ENCODE measurements around the gene SND1. TPM values are rescaled to one million over a fixed set of nuclear protein-coding genes. Genes with fewer than 3 reads are reported as not detected.

Gene SND1
- total and polyA plus RNA-seq, 2 donors (not counting 3 experiments of a cell fraction or from before 2014, with no cell fraction given): 116 to 249 TPM

DNA sequence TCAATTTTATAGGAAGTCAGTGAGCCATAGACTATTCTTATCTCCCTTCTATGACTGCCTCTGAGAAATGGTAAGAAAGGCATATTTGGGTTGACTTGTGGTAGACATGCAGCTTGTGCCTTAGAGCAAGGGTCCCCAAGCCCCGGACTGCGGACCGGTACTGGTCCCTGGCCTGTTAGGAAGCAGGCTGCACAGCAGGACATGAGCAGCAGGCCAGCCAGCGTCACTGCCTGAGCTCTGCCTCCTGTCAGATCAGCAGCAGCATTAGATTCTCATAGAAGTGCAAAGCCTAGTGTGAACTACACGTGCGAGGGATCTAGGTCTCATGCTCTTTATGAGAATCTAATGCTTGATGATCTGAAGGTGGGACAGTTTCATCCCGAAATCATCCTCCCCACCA lies 180.6 kb downstream of the SND1 start:
- Histone ChIP-seq H3K27ac (ENCODE audit: insufficient read depth, low read depth, low read length) (no peak overlapping the region), H3K79me2 (ENCODE audit: control insufficient read depth, insufficient read depth, low read length) (peaks cover 32% of the 10 kb centered on the region), H3K9me3 (replicated peaks; ENCODE audit: control insufficient read depth, insufficient read depth, low read length) (no peaks in the 10 kb centered on the region), H3K4me2 (ENCODE audit: insufficient read depth, low read length) (no peak overlapping the region), H3K4me1 (ENCODE audit: control insufficient read depth, extremely low read depth, insufficient read depth, low read length) (peaks cover 11% of the 10 kb centered on the region), H4K20me1 (replicated peaks; ENCODE audit: control insufficient read depth, extremely low read depth, insufficient read depth, low read length) (peaks cover 3% of the 10 kb centered on the region), H3K36me3 (ENCODE audit: control insufficient read depth in 2 of 2, extremely low read depth in 1 of 2, insufficient read depth in 2 of 2, low read length in 2 of 2) (no peaks in the 10 kb centered on the region), H3K27me3 (ENCODE audit: control insufficient read depth in 2 of 2, insufficient read depth in 2 of 2, low read length in 2 of 2) (no peaks in the 10 kb centered on the region), H2AFZ (ENCODE audit: low read depth, low read length) (no peak overlapping the region), H3K9me1 (replicated peaks; ENCODE audit: control insufficient read depth, extremely low read depth, insufficient read depth, low read length) (no peaks in the 10 kb centered on the region), H3K4me3 (replicated peaks in 1 of 3; ENCODE audit: insufficient read depth in 1 of 3, low read depth in 1 of 3, low read length in 3 of 3) (no peak overlapping the region), H3K9ac (replicated peaks; ENCODE audit: extremely low read depth, insufficient read depth, low read length) (no peak overlapping the region)
- intact Hi-C loops (cut with micrococcal nuclease) (no loop called here), dilution Hi-C loops (cut with MboI; ENCODE audit: extremely low pct_ligation_motif_present, low sequenced_read_pairs) (no loop called here)
- TF ChIP-seq FOS (IDR thresholded peaks at IDR 0.05; ENCODE audit: borderline replicate concordance, insufficient read depth, low read length): no peak
- TF ChIP-seq POLR2AphosphoS5 (IDR thresholded peaks at IDR 0.05; ENCODE audit: insufficient read depth, low read depth, low read length): no peak
- no peak for TF ChIP-seq JUN (IDR thresholded peaks at IDR 0.05; ENCODE audit: borderline replicate concordance, insufficient read depth, insufficient read length, low read depth)
- TF ChIP-seq, protein P1, sequence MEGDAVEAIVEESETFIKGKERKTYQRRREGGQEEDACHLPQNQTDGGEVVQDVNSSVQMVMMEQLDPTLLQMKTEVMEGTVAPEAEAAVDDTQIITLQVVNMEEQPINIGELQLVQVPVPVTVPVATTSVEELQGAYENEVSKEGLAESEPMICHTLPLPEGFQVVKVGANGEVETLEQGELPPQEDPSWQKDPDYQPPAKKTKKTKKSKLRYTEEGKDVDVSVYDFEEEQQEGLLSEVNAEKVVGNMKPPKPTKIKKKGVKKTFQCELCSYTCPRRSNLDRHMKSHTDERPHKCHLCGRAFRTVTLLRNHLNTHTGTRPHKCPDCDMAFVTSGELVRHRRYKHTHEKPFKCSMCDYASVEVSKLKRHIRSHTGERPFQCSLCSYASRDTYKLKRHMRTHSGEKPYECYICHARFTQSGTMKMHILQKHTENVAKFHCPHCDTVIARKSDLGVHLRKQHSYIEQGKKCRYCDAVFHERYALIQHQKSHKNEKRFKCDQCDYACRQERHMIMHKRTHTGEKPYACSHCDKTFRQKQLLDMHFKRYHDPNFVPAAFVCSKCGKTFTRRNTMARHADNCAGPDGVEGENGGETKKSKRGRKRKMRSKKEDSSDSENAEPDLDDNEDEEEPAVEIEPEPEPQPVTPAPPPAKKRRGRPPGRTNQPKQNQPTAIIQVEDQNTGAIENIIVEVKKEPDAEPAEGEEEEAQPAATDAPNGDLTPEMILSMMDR (IDR thresholded peaks at IDR 0.05; ENCODE audit: extremely low read depth in 1 of 2, insufficient read depth in 1 of 2, low read depth in 1 of 2, low read length in 2 of 2): no peak
- TF ChIP-seq MYC (IDR thresholded peaks at IDR 0.05; ENCODE audit: low read depth, low read length): no peak
- TF ChIP-seq POLR2A (IDR thresholded peaks at IDR 0.05; ENCODE audit: low read depth, low read length): no peak
- TF ChIP-seq, protein P2, sequence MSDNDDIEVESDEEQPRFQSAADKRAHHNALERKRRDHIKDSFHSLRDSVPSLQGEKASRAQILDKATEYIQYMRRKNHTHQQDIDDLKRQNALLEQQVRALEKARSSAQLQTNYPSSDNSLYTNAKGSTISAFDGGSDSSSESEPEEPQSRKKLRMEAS (IDR thresholded peaks at IDR 0.05; ENCODE audit: insufficient read depth, insufficient read length): no peak
- no peak for TF ChIP-seq EZH2 (IDR thresholded peaks at IDR 0.05; ENCODE audit: borderline replicate concordance, low read depth, low read length, severe bottlenecking)
- TF ChIP-seq GATA2 (IDR thresholded peaks at IDR 0.05; ENCODE audit: insufficient read depth, insufficient read length, low read depth, low read length): no peak
- no peak for FAIRE-seq
- POLR2A ChIA-PET: no interaction called here
- CTCF ChIA-PET: interaction anchor here (1.0 kb wide), 1 partner anchor 22 kb away, joined by 3 read pairs; no protein-coding TSS in a partner anchor
- no peak for DNase-seq (ENCODE audit: low read depth, low spot score)
- no TSS peak for BruUV-seq (replicated peaks)

Data from endothelial cell of umbilical vein (primary cell).